Measurements from ENCODE around the gene RNF41.

DNA sequence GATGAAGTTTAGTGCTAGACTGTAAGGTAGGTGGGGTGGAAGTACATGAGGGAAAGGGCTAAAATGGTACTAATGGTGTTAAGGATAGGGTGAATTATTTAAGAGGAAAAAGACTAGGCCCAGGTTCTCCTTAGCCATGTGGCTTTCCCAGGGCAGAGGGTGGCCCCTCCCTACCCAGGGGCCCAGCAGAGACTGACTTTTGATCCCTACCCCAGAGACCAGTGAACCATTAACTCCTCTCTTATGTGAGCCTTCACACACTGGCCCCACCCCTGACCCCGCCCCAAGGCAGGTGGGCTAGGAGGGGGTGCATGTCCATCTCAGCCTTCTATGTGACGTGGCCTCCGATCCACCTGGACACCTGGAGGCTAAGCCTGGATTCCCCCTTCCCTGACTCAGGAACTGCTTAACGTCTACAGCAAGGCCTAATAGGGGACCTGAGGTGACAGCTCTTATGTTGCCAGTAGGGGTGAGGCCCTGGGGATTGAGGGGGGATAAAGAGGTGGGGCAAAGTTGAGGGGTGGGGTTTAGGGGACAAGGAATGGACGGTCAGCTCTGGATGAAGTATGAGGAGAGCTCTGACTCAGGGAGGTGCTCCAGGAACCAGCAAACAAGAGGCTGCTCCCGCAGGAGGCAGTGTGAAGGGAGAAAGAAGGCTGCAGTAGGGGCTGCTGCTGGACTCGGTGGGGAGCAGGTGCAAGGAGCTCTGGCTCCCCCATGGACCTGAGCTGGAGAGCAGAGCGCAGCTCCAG, 8.9 kb upstream of the RNF41 start:
- TF ChIP-seq POLR2AphosphoS5 (IDR thresholded peaks at IDR 0.05) = peak in 2 of 3 donors; percentile 64 to 72
- TF ChIP-seq, protein P1, sequence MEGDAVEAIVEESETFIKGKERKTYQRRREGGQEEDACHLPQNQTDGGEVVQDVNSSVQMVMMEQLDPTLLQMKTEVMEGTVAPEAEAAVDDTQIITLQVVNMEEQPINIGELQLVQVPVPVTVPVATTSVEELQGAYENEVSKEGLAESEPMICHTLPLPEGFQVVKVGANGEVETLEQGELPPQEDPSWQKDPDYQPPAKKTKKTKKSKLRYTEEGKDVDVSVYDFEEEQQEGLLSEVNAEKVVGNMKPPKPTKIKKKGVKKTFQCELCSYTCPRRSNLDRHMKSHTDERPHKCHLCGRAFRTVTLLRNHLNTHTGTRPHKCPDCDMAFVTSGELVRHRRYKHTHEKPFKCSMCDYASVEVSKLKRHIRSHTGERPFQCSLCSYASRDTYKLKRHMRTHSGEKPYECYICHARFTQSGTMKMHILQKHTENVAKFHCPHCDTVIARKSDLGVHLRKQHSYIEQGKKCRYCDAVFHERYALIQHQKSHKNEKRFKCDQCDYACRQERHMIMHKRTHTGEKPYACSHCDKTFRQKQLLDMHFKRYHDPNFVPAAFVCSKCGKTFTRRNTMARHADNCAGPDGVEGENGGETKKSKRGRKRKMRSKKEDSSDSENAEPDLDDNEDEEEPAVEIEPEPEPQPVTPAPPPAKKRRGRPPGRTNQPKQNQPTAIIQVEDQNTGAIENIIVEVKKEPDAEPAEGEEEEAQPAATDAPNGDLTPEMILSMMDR (IDR thresholded peaks at IDR 0.05) = peak in 1 of 5 experiments; percentile 19
- no peak for TF ChIP-seq EP300 (IDR thresholded peaks at IDR 0.05; ENCODE audit: low read depth)
